H1 (cell line): ENCODE results near the gene AGBL1. TPM values are rescaled to one million over a fixed set of nuclear protein-coding genes. Genes with fewer than 3 reads are reported as not detected.

Experiments used
- CTCF ChIA-PET: fragments of 300-600 bp; sonication (Branson Sonifier 250); formaldehyde crosslinking; loops from one replicate; lab custom pipeline; 2021; ENCODE audit not compliant: partially characterized antibody; lab: Charles Lee
- POLR2A ChIA-PET: fragments of 300-600 bp; sonication (Branson Sonifier 250); formaldehyde crosslinking; loops from one replicate; lab custom pipeline; 2021; ENCODE audit warnings: inconsistent platforms; ENCODE audit not compliant: partially characterized antibody; lab: Charles Lee
- DNase-seq, 2 experiments: peaks; one replicate each; pipeline versions ENCODE4 v3.0.0 to v3.0.0-alpha.2; 2010 to 2022; ENCODE audit warnings: low spot score in 2 of 2, low read depth in 1 of 2, mixed read lengths in 1 of 2
- FAIRE-seq: peaks from 2 replicates; lab custom pipeline; 2011; peaks lifted over from hg19 to GRCh38; lab: Jason Lieb, UNC
- H2AFZ ChIP-seq: 2 replicates; pipeline ENCODE4 v1.8.1; 2012; ENCODE audit warnings: low read length, inconsistent platforms
- H2AK5ac ChIP-seq: 2 replicates; pipeline ENCODE4 v1.6.1; 2013; ENCODE audit warnings: low read depth, low read length
- H2BK120ac ChIP-seq: replicated peaks from 2 replicates; pipeline ENCODE3; 2013; ENCODE audit warnings: low read depth, low read length, inconsistent platforms
- H2BK12ac ChIP-seq: 2 replicates; pipeline ENCODE4 v1.6.1; 2013; ENCODE audit warnings: low read depth, low read length
- H2BK15ac ChIP-seq: 2 replicates; pipeline ENCODE4 v1.6.1; 2013; ENCODE audit warnings: low read length
- H2BK20ac ChIP-seq: 2 replicates; pipeline ENCODE4 v1.6.1; 2013; ENCODE audit warnings: low read length
- H2BK5ac ChIP-seq: 2 replicates; pipeline ENCODE4 v1.6.1; 2013; ENCODE audit warnings: low read depth, low read length
- H3K14ac ChIP-seq: 2 replicates; pipeline ENCODE4 v1.6.1; 2013; ENCODE audit warnings: inconsistent platforms; ENCODE audit not compliant: insufficient read length
- H3K18ac ChIP-seq: 2 replicates; pipeline ENCODE4 v1.6.1; 2013; ENCODE audit warnings: low read length; ENCODE audit errors: extremely low read depth
- H3K23ac ChIP-seq: 2 replicates; pipeline ENCODE4 v1.6.1; 2013; ENCODE audit warnings: inconsistent platforms; ENCODE audit not compliant: insufficient read length
- H3K23me2 ChIP-seq: 2 replicates; pipeline ENCODE4 v1.6.1; 2013; ENCODE audit warnings: low read depth, low read length
- H3K27ac ChIP-seq: 2 replicates; pipeline ENCODE4 v1.6.1; 2011; ENCODE audit warnings: low read depth, low read length, inconsistent platforms
- H3K27me3 ChIP-seq, 4 experiments: replicated peaks in 1 of 4; 1 replicate in 1 of 4; 2 replicates in 3 of 4; pipeline versions ENCODE4 v1.6.1 to v1.8.1; 2011 to 2013; ENCODE audit warnings: low read length in 3 of 4, mild to moderate bottlenecking in 3 of 4, inconsistent platforms in 2 of 4, mixed read lengths in 2 of 4, moderate library complexity in 1 of 4; ENCODE audit not compliant: control insufficient read depth in 3 of 4, insufficient read depth in 3 of 4; ENCODE audit errors: extremely low read depth in 1 of 4
- H3K36me3 ChIP-seq, 4 experiments: 2 replicates each; pipeline versions ENCODE4 v1.6.1 to v1.8.1; 2011 to 2013; ENCODE audit warnings: mild to moderate bottlenecking in 4 of 4, low read length in 3 of 4, moderate library complexity in 2 of 4, control low read depth in 1 of 4, inconsistent platforms in 1 of 4; ENCODE audit not compliant: insufficient read depth in 4 of 4, control insufficient read depth in 2 of 4
- H3K4ac ChIP-seq: replicated peaks from 2 replicates; pipeline ENCODE3; 2013; ENCODE audit warnings: low read length, low read depth, mixed read lengths, inconsistent platforms; ENCODE audit not compliant: insufficient read length
- H3K4me1 ChIP-seq, 4 experiments: replicated peaks in 1 of 4; 1 replicate in 1 of 4; 2 replicates in 3 of 4; pipeline versions ENCODE4 v1.6.1 to v1.8.1; 2011 to 2013; ENCODE audit warnings: low read length in 3 of 4, inconsistent platforms in 2 of 4, mixed read lengths in 1 of 4; ENCODE audit not compliant: insufficient read depth in 4 of 4, control insufficient read depth in 3 of 4
- H3K4me2 ChIP-seq, 2 experiments: 2 replicates each; pipeline versions ENCODE4 v1.6.1 to v1.8.1; 2011 to 2013; ENCODE audit warnings: low read depth in 2 of 2, low read length in 2 of 2, control low read depth in 1 of 2, inconsistent platforms in 1 of 2, mild to moderate bottlenecking in 1 of 2; ENCODE audit not compliant: insufficient read depth in 1 of 2
- H3K4me3 ChIP-seq, 4 experiments: fragments of 200-600, 300-600 bp in 1 of 4; sonication (generic), shearing (Covaris generic), sonication (Bioruptor Twin) in 1 of 4; 2 replicates each; pipeline versions ENCODE4 v1.5.1 to v1.8.1; 2011 to 2016; ENCODE audit warnings: low read length in 4 of 4, low read depth in 3 of 4, control low read depth in 2 of 4, inconsistent platforms in 2 of 4, mild to moderate bottlenecking in 2 of 4, mixed read lengths in 1 of 4, moderate library complexity in 1 of 4; ENCODE audit not compliant: insufficient read depth in 2 of 4; ENCODE audit errors: extremely low read depth in 1 of 4
- H3K56ac ChIP-seq: replicated peaks from 2 replicates; pipeline ENCODE3; 2013; ENCODE audit warnings: low read depth, mild to moderate bottlenecking, mixed read lengths, low read length, inconsistent platforms; ENCODE audit not compliant: insufficient read length
- H3K79me1 ChIP-seq: 2 replicates; pipeline ENCODE4 v1.6.1; 2013; ENCODE audit warnings: low read depth, low read length, control low read depth
- H3K79me2 ChIP-seq, 2 experiments: 2 replicates each; pipeline versions ENCODE4 v1.6.1 to v1.8.1; 2012 to 2013; ENCODE audit warnings: low read length in 2 of 2, mild to moderate bottlenecking in 2 of 2, inconsistent platforms in 1 of 2; ENCODE audit not compliant: insufficient read depth in 2 of 2, control insufficient read depth in 1 of 2
- H3K9ac ChIP-seq, 4 experiments: replicated peaks in 1 of 4; 1 replicate in 1 of 4; 2 replicates in 3 of 4; pipeline versions ENCODE4 v1.6.1 to v1.8.1; 2011 to 2013; ENCODE audit warnings: low read depth in 3 of 4, low read length in 3 of 4, control low read depth in 2 of 4, mild to moderate bottlenecking in 2 of 4, moderate library complexity in 2 of 4, inconsistent platforms in 1 of 4; ENCODE audit errors: extremely low read depth in 1 of 4
- H3K9me3 ChIP-seq, 2 experiments: 2 replicates each; pipeline versions ENCODE4 v1.6.1 to v1.8.1; 2012 to 2013; ENCODE audit warnings: mild to moderate bottlenecking in 2 of 2, moderate library complexity in 2 of 2, control low read depth in 1 of 2, inconsistent platforms in 1 of 2, low read depth in 1 of 2, low read length in 1 of 2, mixed read lengths in 1 of 2; ENCODE audit not compliant: insufficient read depth in 2 of 2
- H4K20me1 ChIP-seq, 2 experiments: replicated peaks in 1 of 2; 2 replicates each; pipeline versions ENCODE3 to v1.8.1; 2011 to 2013; ENCODE audit warnings: inconsistent platforms in 2 of 2, low read length in 2 of 2, mild to moderate bottlenecking in 1 of 2; ENCODE audit not compliant: insufficient read depth in 2 of 2, control insufficient read depth in 1 of 2
- H4K5ac ChIP-seq: 2 replicates; pipeline ENCODE4 v1.6.1; 2013; ENCODE audit warnings: low read length, low read depth, mixed read lengths, inconsistent platforms; ENCODE audit not compliant: insufficient read length
- H4K8ac ChIP-seq: 2 replicates; pipeline ENCODE4 v1.8.0; 2013; ENCODE audit warnings: mild to moderate bottlenecking, moderate library complexity, low read length, inconsistent platforms; ENCODE audit not compliant: insufficient read depth; ENCODE audit errors: extremely low read depth
- H4K91ac ChIP-seq: replicated peaks from 2 replicates; pipeline ENCODE3; 2013; ENCODE audit warnings: low read length, mixed read lengths, inconsistent platforms; ENCODE audit not compliant: insufficient read length
- GABPA ChIP-seq: IDR thresholded peaks from 2 replicates; pipeline ENCODE4 v1.6.1; 2011; ENCODE audit warnings: mild to moderate bottlenecking, low read length, moderate library complexity, borderline replicate concordance; ENCODE audit not compliant: insufficient read depth
- NRF1 ChIP-seq: IDR thresholded peaks from 2 replicates; pipeline ENCODE4 v1.6.1; 2011; ENCODE audit warnings: mild to moderate bottlenecking, low read depth, low read length, improper control_type of control experiment
- RNF2 ChIP-seq: fragments of 200-900, 300-1000 bp; sonication (generic); IDR thresholded peaks from 2 replicates; pipeline ENCODE4 v1.7.1; 2016; ENCODE audit warnings: borderline replicate concordance, low read depth, mild to moderate bottlenecking, antibody characterized with exemption, low read length; ENCODE audit not compliant: poor library complexity, severe bottlenecking; ENCODE audit errors: missing control alignments
- TEAD4 ChIP-seq: IDR thresholded peaks from 2 replicates; pipeline ENCODE4 v1.6.1; 2012; ENCODE audit warnings: low read depth, low read length, inconsistent platforms, mixed read lengths
- WGBS, 2 experiments: shearing (Covaris generic) in 1 of 2; methylation state at CpG; one replicate each; pipeline versions ENCODE4 v1.1.6 to v1.1.7; 2013 to 2015; ENCODE audit warnings: low lambda C conversion rate in 2 of 2, mixed read lengths in 2 of 2, inconsistent platforms in 1 of 2, low coverage in 1 of 2, missing lambda C conversion rate in 1 of 2; ENCODE audit not compliant: insufficient replicate concordance in 2 of 2, insufficient coverage in 1 of 2, insufficient read length in 1 of 2; ENCODE audit errors: extremely low coverage in 1 of 2, missing lambda C conversion rate in 1 of 2; 5-methylcytosine and 5-hydroxymethylcytosine counted together
- polyA plus RNA-seq, 7 experiments: library from polyadenylated mRNA; depleted of rRNA in 3 of 7; stranded (reverse) in 5 of 7; unstranded in 2 of 7; fragments of >200 nt in 5 of 7; fragments of 200-250 nt in 2 of 7; gene quantifications; 1 replicate in 5 of 7; 2 replicates in 1 of 7; 4 replicates in 1 of 7; pipeline versions ENCODE4 v1.2.1 to v1.2.3, GENCODE V29; 2011 to 2013; ENCODE audit warnings: missing spikeins in 2 of 7, mixed read lengths in 2 of 7
- total RNA-seq: library from RNA; stranded (reverse); fragmentation: NEBNext Ultra II Directional; extraction: Animal tissue kit (Norgen Biotek cat#: 25700); gene quantifications from 2 replicates; pipeline ENCODE4 v1.2.1, GENCODE V29; 2021
- TF ChIP-seq, protein P1 (sequence below): IDR thresholded peaks from 2 replicates; pipeline ENCODE4 v1.6.1; 2011; ENCODE audit warnings: low read depth, mild to moderate bottlenecking, low read length; ENCODE audit not compliant: insufficient read depth

The AGBL1 gene
- total and polyA plus RNA-seq, 2 of the 8 experiments (the other 6 are each of a cell fraction or from before 2014, with no cell fraction given), result not detected

- Histone ChIP-seq H3K4me1 (peaks cover 0 to 2% (median 0%) of the 10 kb centered on the region in 4 experiments; a peak in 3 of 7 replicates), H3K18ac (no peak overlapping the region), H2BK12ac (no peak overlapping the region), H2BK5ac (no peak overlapping the region), H3K23ac (no peak overlapping the region), H2BK120ac (no peak overlapping the region), H4K5ac (no peak overlapping the region), H3K36me3 (no peaks in the 10 kb centered on the region), H4K20me1 (no peaks in the 10 kb centered on the region), H3K4ac (no peak overlapping the region), H3K79me2 (no peaks in the 10 kb centered on the region), H3K9ac (no peak overlapping the region), H3K79me1 (no peaks in the 10 kb centered on the region), H3K4me2 (no peak overlapping the region), H3K4me3 (no peak overlapping the region), H3K27me3 (no peaks in the 10 kb centered on the region), H3K9me3 (no peaks in the 10 kb centered on the region), H2BK20ac (no peak overlapping the region), H3K56ac (no peak overlapping the region), H3K14ac (no peak overlapping the region), H2BK15ac (no peak overlapping the region), H4K91ac (no peak overlapping the region), H2AFZ (no peak overlapping the region), H3K23me2 (no peaks in the 10 kb centered on the region), H2AK5ac (no peak overlapping the region), H4K8ac (no peak overlapping the region), H3K27ac (no peak overlapping the region)
- CTCF ChIA-PET, result interaction anchor here (1.0 to 2.3 kb wide), 5 partner anchors 25 to 389 kb away, joined by 3 to 8 read pairs (median 4); no protein-coding TSS in a partner anchor
- TF ChIP-seq, protein P1, sequence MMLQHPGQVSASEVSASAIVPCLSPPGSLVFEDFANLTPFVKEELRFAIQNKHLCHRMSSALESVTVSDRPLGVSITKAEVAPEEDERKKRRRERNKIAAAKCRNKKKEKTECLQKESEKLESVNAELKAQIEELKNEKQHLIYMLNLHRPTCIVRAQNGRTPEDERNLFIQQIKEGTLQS, result no peak
- no peak for TF ChIP-seq NRF1
- no peak for TF ChIP-seq TEAD4
- TF ChIP-seq GABPA, result no peak
- no peak for TF ChIP-seq RNF2
- FAIRE-seq (no peak), DNase-seq (no peak)
- WGBS, 2 experiments, result 59% methylated on average over 8 of the region's 8 CpGs; no CpG with 5 or more reads in 1 of the 2 experiments
- POLR2A ChIA-PET, result no interaction called here
Observed at GRCh38 chr15:86620641-86621349, 541.1 kb downstream of the AGBL1 start.
